ENCODE measurements around the gene GPBP1L1. TPM values are rescaled to one million over a fixed set of nuclear protein-coding genes. Genes with fewer than 3 reads are reported as not detected.

GPBP1L1 gene
- total and polyA plus RNA-seq, 2 of the 4 experiments (the other 2 are of a cell fraction) = 31.5 to 57.4 TPM

DNA sequence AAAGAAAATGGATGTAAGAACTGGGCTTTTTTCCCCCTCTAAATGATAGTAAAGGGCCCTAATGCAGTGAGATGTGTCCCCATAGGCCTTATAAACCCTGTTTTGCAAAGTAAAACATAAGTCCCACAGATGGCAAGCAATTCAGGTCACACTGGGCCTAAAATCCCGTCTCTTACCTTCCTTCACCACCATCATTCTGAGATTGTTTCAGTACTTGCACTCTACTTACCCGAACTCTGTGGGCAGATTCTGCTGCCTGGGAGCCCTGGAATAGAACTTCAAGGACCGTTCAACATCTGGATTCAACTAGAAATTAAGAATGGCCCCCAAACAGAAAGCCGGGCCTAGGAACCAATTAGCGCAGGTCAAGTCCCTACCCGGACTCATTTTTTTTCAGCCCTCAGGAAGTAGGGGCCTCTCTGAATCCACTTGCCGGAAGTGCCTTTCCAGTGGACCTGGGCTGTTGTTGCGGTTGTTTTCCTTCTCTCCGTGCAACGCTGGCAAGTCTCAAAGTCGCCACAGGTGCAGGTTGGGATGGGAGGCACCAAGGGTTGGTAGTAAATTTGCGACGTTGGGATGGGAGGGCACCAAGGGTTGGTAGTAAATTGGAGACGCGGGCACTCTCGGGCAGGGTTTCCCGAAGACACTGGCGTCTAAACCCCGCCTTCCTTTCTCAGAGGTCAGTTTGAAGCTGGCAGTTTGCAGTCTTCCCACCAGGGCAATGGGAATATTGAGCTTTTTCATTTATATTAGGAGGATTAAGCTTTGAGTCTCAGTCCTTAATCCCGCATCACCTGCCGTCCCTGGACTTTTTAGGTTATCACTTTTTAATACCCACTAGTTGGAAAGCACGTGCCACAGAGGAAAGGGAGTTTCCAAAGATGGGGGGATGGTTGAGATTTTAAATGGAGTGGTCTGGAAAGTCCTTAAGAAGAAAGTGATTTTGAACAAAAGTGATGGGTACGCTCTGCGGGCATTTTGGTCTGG, 1.7 kb upstream of the GPBP1L1 start, which contains the start of gene TMEM69:
Gene TMEM69, plus strand, starts transcription at position 428 of the 987 bp plus-strand sequence. CDS start 2,888 bp downstream, outside the sequence.
- Histone ChIP-seq H4K91ac (ENCODE audit: insufficient read depth, low read depth, low read length) (peak within 1 kb of the TSS; percentile 80), H2AK5ac (ENCODE audit: low read depth, low read length) (peak within 1 kb of the TSS; percentile 66), H2BK20ac (ENCODE audit: low read depth, low read length) (peak within 1 kb of the TSS; percentile 35; the same call in 1 of the 2 replicates), H3K79me1 (ENCODE audit: low read depth in 1 of 2, low read length in 2 of 2) (peaks cover 0 to 45% of the 10 kb centered on the region in 2 experiments; a peak in 3 of 4 replicates), H3K4me3 (ENCODE audit: insufficient read depth, low read depth, low read length) (peak within 1 kb of the TSS; percentile 63), H3K18ac (ENCODE audit: low read depth, low read length) (peak within 1 kb of the TSS; percentile 67; the same call in 1 of the 2 replicates), H3K36me3 (ENCODE audit: control insufficient read depth, insufficient read depth, low read length) (no peaks in the 10 kb centered on the region; the same call in 1 of the 2 replicates), H3K56ac (ENCODE audit: extremely low read depth, insufficient read depth, low read length) (peak within 1 kb of the TSS; percentile 87), H3K4me2 (ENCODE audit: low read depth, low read length) (peak within 1 kb of the TSS; percentile 81), H3K9me3 (ENCODE audit: control insufficient read depth, insufficient read depth, low read length) (no peaks in the 10 kb centered on the region), H3K9me1 (ENCODE audit: insufficient read depth, low read length) (0 out of 2 replicates have a peak, but pooled peaks cover 3% of the 10 kb centered on the region), H2AK9ac (replicated peaks; ENCODE audit: low read depth, low read length, poor library complexity) (peak within 1 kb of the TSS; percentile 67), H2BK120ac (ENCODE audit: low read depth, low read length) (peak within 1 kb of the TSS; percentile 82), H3K27ac (ENCODE audit: insufficient read depth, low read length) (peak within 1 kb of the TSS; percentile 89), H3K4me1 (ENCODE audit: control insufficient read depth, insufficient read depth, low read length) (no peaks in the 10 kb centered on the region), H4K20me1 (ENCODE audit: insufficient read depth, low read length) (peaks cover 11% of the 10 kb centered on the region; the same call in 1 of the 2 replicates), H2AFZ (replicated peaks; ENCODE audit: low read length, poor library complexity) (peak within 1 kb of the TSS; percentile 98), H2BK5ac (ENCODE audit: low read depth, low read length, poor library complexity, severe bottlenecking) (peak within 1 kb of the TSS; percentile 85), H3K27me3 (ENCODE audit: control insufficient read depth, insufficient read depth, low read length) (no peaks in the 10 kb centered on the region), H2BK15ac (ENCODE audit: low read depth, low read length) (peak within 1 kb of the TSS; percentile 53; the same call in 2 of the 3 replicates), H3K4ac (ENCODE audit: low read depth, low read length) (peak within 1 kb of the TSS; percentile 95), H3K23ac (ENCODE audit: low read depth, low read length) (peak within 1 kb of the TSS; percentile 86), H3K9ac (ENCODE audit: low read depth, low read length) (peak within 1 kb of the TSS; percentile 92), H3K14ac (replicated peaks; ENCODE audit: low read depth, low read length) (peak within 1 kb of the TSS; percentile 97), H4K8ac (ENCODE audit: low read depth in 2 of 2, low read length in 2 of 2) (peak within 1 kb of the TSS; percentile 93 to 98), H4K5ac (ENCODE audit: low read depth, low read length) (peak within 1 kb of the TSS; percentile 89)
- POLR2A ChIA-PET (ENCODE audit: unreplicated experiment) = interaction anchor here (1.1 kb wide), 1 partner anchor 166 kb away, joined by 10 read pairs; the partner anchor contains the start of gene PRDX1
- peak; percentile 15; the same call in 1 of the 2 replicates for ATAC-seq (ENCODE audit: low read depth)
- in situ Hi-C loops (cut with MboI; ENCODE audit: low sequenced_read_pairs) (no loop called here), intact Hi-C loops (cut with micrococcal nuclease) (loop anchor here (2.0 to 10.0 kb wide), 5 partner anchors 101 to 193 kb away; partner anchors contain the start of gene MAST2), dilution Hi-C loops (cut with HindIII; ENCODE audit: low sequenced_read_pairs, unreplicated experiment) (no loop called here)
- TF ChIP-seq BHLHE40 (IDR thresholded peaks at IDR 0.05; ENCODE audit: low read depth, low read length) (peak; percentile 86), POLR2A (IDR thresholded peaks at IDR 0.05; ENCODE audit: low read depth, low read length) (peak; percentile 47), SMC3 (IDR thresholded peaks at IDR 0.05; ENCODE audit: low read depth, low read length) (no peak), CHD1 (IDR thresholded peaks at IDR 0.05; ENCODE audit: low read depth, low read length) (no peak), MAZ (IDR thresholded peaks at IDR 0.05; ENCODE audit: borderline replicate concordance, low read depth, low read length) (peak; percentile 82; the same call in 1 of the 2 replicates), MXI1 (IDR thresholded peaks at IDR 0.05; ENCODE audit: borderline replicate concordance, low read depth, low read length) (0 out of 2 replicates have a peak, but pooled peaks have one; percentile 33), RAD21 (IDR thresholded peaks at IDR 0.05; ENCODE audit: low read length) (peak; percentile 17)
- TF ChIP-seq, protein P1, sequence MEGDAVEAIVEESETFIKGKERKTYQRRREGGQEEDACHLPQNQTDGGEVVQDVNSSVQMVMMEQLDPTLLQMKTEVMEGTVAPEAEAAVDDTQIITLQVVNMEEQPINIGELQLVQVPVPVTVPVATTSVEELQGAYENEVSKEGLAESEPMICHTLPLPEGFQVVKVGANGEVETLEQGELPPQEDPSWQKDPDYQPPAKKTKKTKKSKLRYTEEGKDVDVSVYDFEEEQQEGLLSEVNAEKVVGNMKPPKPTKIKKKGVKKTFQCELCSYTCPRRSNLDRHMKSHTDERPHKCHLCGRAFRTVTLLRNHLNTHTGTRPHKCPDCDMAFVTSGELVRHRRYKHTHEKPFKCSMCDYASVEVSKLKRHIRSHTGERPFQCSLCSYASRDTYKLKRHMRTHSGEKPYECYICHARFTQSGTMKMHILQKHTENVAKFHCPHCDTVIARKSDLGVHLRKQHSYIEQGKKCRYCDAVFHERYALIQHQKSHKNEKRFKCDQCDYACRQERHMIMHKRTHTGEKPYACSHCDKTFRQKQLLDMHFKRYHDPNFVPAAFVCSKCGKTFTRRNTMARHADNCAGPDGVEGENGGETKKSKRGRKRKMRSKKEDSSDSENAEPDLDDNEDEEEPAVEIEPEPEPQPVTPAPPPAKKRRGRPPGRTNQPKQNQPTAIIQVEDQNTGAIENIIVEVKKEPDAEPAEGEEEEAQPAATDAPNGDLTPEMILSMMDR (conservative IDR thresholded peaks at IDR 0.05; ENCODE audit: low read depth, low read length) = peak; percentile 6; the same call in 1 of the 2 replicates
- BruUV-seq (replicated peaks) = no TSS peak
- DNase-seq = peak; percentile 91
- 1% methylated on average over 11 of the region's 24 CpGs; no CpG with 5 or more reads in 1 of the 2 experiments for WGBS, 2 experiments (ENCODE audit: extremely low coverage in 2 of 2, insufficient read length in 1 of 2)
- CTCF ChIA-PET = interaction anchor here (0.6 kb wide), 1 partner anchor 243 kb away, joined by 3 read pairs; no protein-coding TSS in a partner anchor
